ENCODE results near the gene EML4. TPM values are rescaled to one million over a fixed set of nuclear protein-coding genes. Genes with fewer than 3 reads are reported as not detected.

Gene EML4
- total RNA-seq, 1 experiment from 2014 or later, result 68.2 TPM

- CTCF ChIA-PET, result no interaction called here
- no peaks in the 10 kb centered on the region for H3K9me3 Mint-ChIP-seq (ENCODE audit: low read depth, unreplicated experiment)
- H3K27me3 Mint-ChIP-seq (ENCODE audit: unreplicated experiment), result no peaks in the 10 kb centered on the region
- H3K36me3 Mint-ChIP-seq (ENCODE audit: insufficient read depth, unreplicated experiment), result peaks cover 5% of the 10 kb centered on the region
- peaks cover 28% of the 10 kb centered on the region for H3K4me1 Mint-ChIP-seq (ENCODE audit: low read depth, unreplicated experiment)
- no peak for TF ChIP-seq CTCF (IDR thresholded peaks at IDR 0.05; ENCODE audit: unreplicated experiment)
- H3K4me3 Mint-ChIP-seq (ENCODE audit: low read depth, unreplicated experiment), result no peak overlapping the region
- H3K27ac Mint-ChIP-seq (ENCODE audit: unreplicated experiment), result no peak overlapping the region
- BruUV-seq (replicated peaks), result no TSS peak
- intact Hi-C loops (cut with micrococcal nuclease; ENCODE audit: unreplicated experiment), result loop anchor here (5.0 kb wide), 1 partner anchor 267 kb away; the partner anchor contains the start of gene KCNG3
- DNase-seq, result no peak
Measured at GRCh38 chr2:42225573-42225972, 56.4 kb downstream of the EML4 start.

GRCh38 chr2:42227491-42227890 is 58.3 kb downstream of the EML4 start:
- CTCF ChIA-PET, result no interaction called here
- no TSS peak for BruUV-seq (replicated peaks)
- TF ChIP-seq CTCF (IDR thresholded peaks at IDR 0.05; ENCODE audit: unreplicated experiment), result no peak
- Mint-ChIP-seq H3K27me3 (ENCODE audit: unreplicated experiment) (no peaks in the 10 kb centered on the region), H3K27ac (ENCODE audit: unreplicated experiment) (no peak overlapping the region), H3K4me1 (ENCODE audit: low read depth, unreplicated experiment) (peaks cover 40% of the 10 kb centered on the region), H3K4me3 (ENCODE audit: low read depth, unreplicated experiment) (no peak overlapping the region), H3K9me3 (ENCODE audit: low read depth, unreplicated experiment) (no peaks in the 10 kb centered on the region), H3K36me3 (ENCODE audit: insufficient read depth, unreplicated experiment) (peaks cover 5% of the 10 kb centered on the region)
- intact Hi-C loops (cut with micrococcal nuclease; ENCODE audit: unreplicated experiment), result loop anchor here (5.0 kb wide), 1 partner anchor 265 kb away; the partner anchor contains the start of gene KCNG3
- no peak for DNase-seq

GRCh38 chr2:42228101-42228500 is 58.9 kb downstream of the EML4 start:
- BruUV-seq (replicated peaks), result no TSS peak
- no peak for TF ChIP-seq CTCF (IDR thresholded peaks at IDR 0.05; ENCODE audit: unreplicated experiment)

GRCh38 chr2:42229949-42230348 is 60.8 kb downstream of the EML4 start:
- no peak for DNase-seq
- Mint-ChIP-seq H3K4me1 (ENCODE audit: low read depth, unreplicated experiment) (peaks cover 24% of the 10 kb centered on the region), H3K36me3 (ENCODE audit: insufficient read depth, unreplicated experiment) (peaks cover 5% of the 10 kb centered on the region), H3K27me3 (ENCODE audit: unreplicated experiment) (no peaks in the 10 kb centered on the region), H3K27ac (ENCODE audit: unreplicated experiment) (no peak overlapping the region), H3K9me3 (ENCODE audit: low read depth, unreplicated experiment) (no peaks in the 10 kb centered on the region), H3K4me3 (ENCODE audit: low read depth, unreplicated experiment) (no peak overlapping the region)
- BruUV-seq (replicated peaks), result no TSS peak
- intact Hi-C loops (cut with micrococcal nuclease; ENCODE audit: unreplicated experiment), result loop anchor here (5.0 to 10.0 kb wide), 2 partner anchors 262 to 365 kb away; partner anchors contain the start of gene KCNG3
- CTCF ChIA-PET, result interaction anchor here (0.6 kb wide), 1 partner anchor 36 kb away, joined by 5 read pairs; no protein-coding TSS in a partner anchor
- TF ChIP-seq CTCF (IDR thresholded peaks at IDR 0.05; ENCODE audit: unreplicated experiment), result no peak

More at GRCh38 chr2:42228101-42228500, 58.9 kb downstream of the EML4 start:
- H3K27me3 Mint-ChIP-seq (ENCODE audit: unreplicated experiment), result no peaks in the 10 kb centered on the region
- H3K9me3 Mint-ChIP-seq (ENCODE audit: low read depth, unreplicated experiment), result no peaks in the 10 kb centered on the region
- H3K4me1 Mint-ChIP-seq (ENCODE audit: low read depth, unreplicated experiment), result peaks cover 35% of the 10 kb centered on the region
- H3K27ac Mint-ChIP-seq (ENCODE audit: unreplicated experiment), result no peak overlapping the region
- CTCF ChIA-PET, result interaction anchor here (0.7 kb wide), 1 partner anchor 25 kb away, joined by 3 read pairs; no protein-coding TSS in a partner anchor
- no peak overlapping the region for H3K4me3 Mint-ChIP-seq (ENCODE audit: low read depth, unreplicated experiment)
- peaks cover 5% of the 10 kb centered on the region for H3K36me3 Mint-ChIP-seq (ENCODE audit: insufficient read depth, unreplicated experiment)
- no peak for DNase-seq
- intact Hi-C loops (cut with micrococcal nuclease; ENCODE audit: unreplicated experiment), result loop anchor here (5.0 kb wide), 1 partner anchor 264 kb away; the partner anchor contains the start of gene KCNG3

All from Calu3 (cell line).